ENCODE measurements around the gene RHOF.

The RHOF gene

DNA sequence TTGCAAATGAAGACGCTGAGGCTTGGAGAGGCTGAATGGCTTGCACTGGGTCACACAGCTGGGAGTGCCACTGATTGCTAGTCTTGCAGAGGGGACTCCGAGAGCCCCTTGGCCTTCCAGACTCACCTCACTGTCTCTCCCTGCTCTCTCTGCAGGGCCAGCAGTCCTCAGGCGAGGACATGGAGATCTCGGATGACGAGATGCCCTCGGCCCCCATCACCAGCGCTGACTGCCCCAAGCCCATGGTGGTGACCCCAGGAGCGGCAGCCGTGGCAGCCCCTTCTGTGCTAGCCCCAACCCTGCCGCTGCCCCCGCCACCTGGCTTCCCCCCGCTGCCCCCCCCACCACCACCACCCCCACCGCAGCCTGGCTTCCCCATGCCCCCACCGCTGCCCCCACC lies 20.5 kb upstream of the RHOF start:
- no peak for DNase-seq (ENCODE audit: extremely low spot score)
- CTCF ChIA-PET: no interaction called here
- no peak for TF ChIP-seq L3MBTL2 (conservative IDR thresholded peaks at IDR 0.05)
- TF ChIP-seq, protein P1, sequence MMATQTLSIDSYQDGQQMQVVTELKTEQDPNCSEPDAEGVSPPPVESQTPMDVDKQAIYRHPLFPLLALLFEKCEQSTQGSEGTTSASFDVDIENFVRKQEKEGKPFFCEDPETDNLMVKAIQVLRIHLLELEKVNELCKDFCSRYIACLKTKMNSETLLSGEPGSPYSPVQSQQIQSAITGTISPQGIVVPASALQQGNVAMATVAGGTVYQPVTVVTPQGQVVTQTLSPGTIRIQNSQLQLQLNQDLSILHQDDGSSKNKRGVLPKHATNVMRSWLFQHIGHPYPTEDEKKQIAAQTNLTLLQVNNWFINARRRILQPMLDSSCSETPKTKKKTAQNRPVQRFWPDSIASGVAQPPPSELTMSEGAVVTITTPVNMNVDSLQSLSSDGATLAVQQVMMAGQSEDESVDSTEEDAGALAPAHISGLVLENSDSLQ (IDR thresholded peaks at IDR 0.05): no peak
- TF ChIP-seq TARDBP (IDR thresholded peaks at IDR 0.05): no peak
- POLR2A ChIA-PET: no interaction called here

DNA sequence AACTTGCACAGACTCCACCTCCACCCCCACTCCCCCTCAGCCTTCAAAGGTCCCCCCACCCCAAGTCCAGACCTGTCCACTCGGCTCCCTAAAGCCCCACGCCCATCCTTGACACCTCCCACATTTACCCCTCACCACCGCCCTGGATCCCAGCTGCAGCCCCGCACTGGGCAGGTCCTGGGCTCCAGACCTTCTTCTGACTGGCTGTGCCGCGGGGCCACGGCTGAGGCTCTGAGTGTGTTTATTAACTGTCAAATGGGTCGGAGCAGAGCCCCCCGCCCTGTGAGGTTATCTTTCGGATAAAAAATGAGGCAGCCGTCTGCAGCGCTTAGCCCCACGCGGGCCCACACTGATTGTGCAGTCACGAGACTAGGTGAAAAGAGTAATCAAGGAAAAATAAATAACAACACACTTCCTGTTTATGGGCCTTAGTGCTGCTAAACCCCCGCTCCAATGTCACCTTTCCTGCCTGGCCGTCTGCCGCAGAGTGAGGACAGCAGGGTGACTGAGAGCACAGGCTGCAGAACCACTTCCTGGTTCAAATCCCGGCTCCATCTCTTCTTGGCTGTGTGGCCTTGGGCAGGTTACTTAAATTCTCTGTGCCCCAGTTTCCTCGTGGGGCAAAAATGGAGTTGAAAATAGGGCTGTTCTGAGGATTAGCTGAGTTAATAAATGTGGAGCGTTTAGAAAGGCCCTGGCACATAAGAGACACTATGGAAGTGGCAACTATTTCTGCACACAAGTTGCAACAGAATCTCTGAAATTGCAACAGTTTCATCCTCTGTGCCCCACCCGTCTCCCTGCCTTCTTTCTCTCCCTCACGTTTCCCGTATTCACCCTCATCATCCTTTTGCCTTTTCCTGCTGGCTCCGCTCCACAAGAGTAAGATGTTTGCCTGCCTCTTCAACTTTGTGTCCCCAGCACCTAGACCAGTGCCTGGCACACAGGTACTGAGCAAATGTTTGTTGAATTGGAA lies 19.7 kb upstream of the RHOF start:
- ChIA-PET POLR2A (no interaction called here), CTCF (interaction anchor here (3.6 kb wide), 1 partner anchor 18 kb away, joined by 125 read pairs; the partner anchor contains the start of gene RHOF)
- TF ChIP-seq FOXA1 (IDR thresholded peaks at IDR 0.05) (no peak), BHLHE40 (IDR thresholded peaks at IDR 0.05; ENCODE audit: borderline replicate concordance) (no peak), CTBP1 (IDR thresholded peaks at IDR 0.05; ENCODE audit: borderline replicate concordance) (no peak), HDGF (IDR thresholded peaks at IDR 0.05; ENCODE audit: borderline replicate concordance) (no peak), NFRKB (IDR thresholded peaks at IDR 0.05) (no peak), TARDBP (IDR thresholded peaks at IDR 0.05) (no peak), ELF4 (IDR thresholded peaks at IDR 0.05) (no peak), SUZ12 (IDR thresholded peaks at IDR 0.05) (no peak), L3MBTL2 (conservative IDR thresholded peaks at IDR 0.05) (no peak), ARNT (IDR thresholded peaks at IDR 0.05) (no peak), LEF1 (IDR thresholded peaks at IDR 0.05; ENCODE audit: borderline replicate concordance) (no peak), FOXK2 (IDR thresholded peaks at IDR 0.05) (no peak)
- TF ChIP-seq, protein P1 (IDR thresholded peaks at IDR 0.05): no peak
- DNase-seq (ENCODE audit: extremely low spot score): no peak

DNA sequence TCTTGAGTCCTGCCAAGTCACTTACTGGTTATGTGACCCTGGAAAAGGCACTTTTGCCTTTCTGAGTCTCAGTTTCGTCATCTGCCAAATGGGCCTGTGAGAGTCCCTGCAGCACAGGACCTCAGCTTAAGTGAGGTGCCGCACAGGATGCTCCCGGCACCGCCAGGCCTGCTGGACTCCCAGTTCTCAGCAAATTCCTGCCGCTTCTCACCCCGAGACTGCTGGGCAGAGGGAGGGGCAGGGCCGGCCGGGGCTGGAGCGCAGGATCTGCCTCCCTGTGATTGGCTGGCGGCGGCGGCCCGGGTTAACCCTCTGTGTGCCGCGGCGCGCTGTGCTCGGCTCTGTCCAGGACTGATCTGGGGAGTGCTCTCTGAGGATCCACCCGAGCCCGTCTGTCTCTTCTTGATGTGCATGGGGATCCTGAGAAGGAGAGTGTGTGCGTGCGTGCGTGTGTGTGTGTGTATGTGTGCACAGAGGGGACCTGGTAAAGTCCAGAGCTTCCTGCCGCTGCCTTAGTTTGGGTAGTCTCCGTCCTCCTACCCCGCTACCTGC lies 18.9 kb upstream of the RHOF start:
- TF ChIP-seq L3MBTL2 (conservative IDR thresholded peaks at IDR 0.05) (no peak), FOXM1 (IDR thresholded peaks at IDR 0.05; ENCODE audit: borderline replicate concordance) (0 out of 2 replicates have a peak, but pooled peaks have one; percentile 44)
- ChIA-PET CTCF (interaction anchor here (0.6 to 3.6 kb wide), 12 partner anchors 10 to 111 kb away, joined by 3 to 125 read pairs (median 3); partner anchors contain the start of genes PSMD9 and RHOF), POLR2A (interaction anchor here (0.9 to 8.0 kb wide), 4 partner anchors 9 to 76 kb away, joined by 4 to 125 read pairs (median 10); partner anchors contain the start of gene RHOF)
- DNase-seq (ENCODE audit: extremely low spot score): no peak

DNA sequence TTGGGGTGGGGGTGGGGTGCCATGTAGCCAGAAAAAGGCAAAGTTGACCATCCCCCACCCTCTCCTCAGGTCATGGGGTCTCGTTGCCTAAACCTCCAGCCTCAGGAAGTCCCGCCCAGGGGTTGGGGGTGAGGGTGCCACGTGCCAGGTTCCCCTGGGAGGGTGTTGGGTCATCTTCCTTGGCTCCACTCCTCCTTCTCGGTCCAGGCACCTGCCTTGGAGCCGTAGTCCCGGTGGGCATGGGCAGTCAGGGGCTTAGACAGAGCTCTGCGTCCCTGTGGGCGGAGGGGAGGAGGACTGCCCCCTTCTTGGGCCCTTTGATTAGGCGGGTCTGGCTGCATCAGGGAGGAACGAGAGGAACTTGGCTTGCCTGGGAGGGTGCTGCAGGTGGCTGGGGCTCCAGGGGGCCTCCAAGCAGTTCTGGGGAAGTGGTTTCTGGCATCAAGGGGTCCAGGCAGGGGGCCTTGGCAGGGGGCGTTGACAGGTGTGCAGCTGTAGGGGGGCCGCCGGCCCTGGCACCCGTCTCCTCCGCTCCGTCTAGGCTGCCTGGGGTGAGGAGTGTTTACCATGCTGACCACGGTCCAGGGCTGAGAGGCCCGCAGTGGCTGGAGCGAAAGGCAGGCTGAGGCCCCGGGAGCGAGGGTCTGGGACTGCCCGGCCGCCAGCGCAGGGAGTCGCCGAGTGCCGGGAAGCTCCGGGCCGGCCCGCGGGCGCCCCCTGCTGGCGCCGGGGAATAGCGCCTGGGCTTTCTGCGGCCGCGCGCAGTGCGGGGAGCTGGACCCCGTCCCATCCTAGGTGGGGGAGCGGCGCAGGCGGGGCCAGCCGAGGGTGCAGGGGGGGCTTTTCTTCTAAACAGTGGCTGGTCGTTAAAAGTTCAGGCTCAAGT lies 18.2 kb upstream of the RHOF start:
- CTCF ChIA-PET: interaction anchor here (0.6 to 3.6 kb wide), 12 partner anchors 10 to 110 kb away, joined by 3 to 125 read pairs (median 3); partner anchors contain the start of genes PSMD9 and RHOF
- peak; percentile 94 for DNase-seq (ENCODE audit: extremely low spot score)
- TF ChIP-seq NFRKB (IDR thresholded peaks at IDR 0.05) (no peak), BHLHE40 (IDR thresholded peaks at IDR 0.05; ENCODE audit: borderline replicate concordance) (no peak), ELF4 (IDR thresholded peaks at IDR 0.05) (no peak), HDGF (IDR thresholded peaks at IDR 0.05; ENCODE audit: borderline replicate concordance) (no peak; the same call in 1 of the 2 replicates), CTBP1 (IDR thresholded peaks at IDR 0.05; ENCODE audit: borderline replicate concordance) (no peak), TARDBP (IDR thresholded peaks at IDR 0.05) (no peak), SUZ12 (IDR thresholded peaks at IDR 0.05) (no peak), L3MBTL2 (conservative IDR thresholded peaks at IDR 0.05) (no peak), SP1 (IDR thresholded peaks at IDR 0.05) (no peak), FOXM1 (IDR thresholded peaks at IDR 0.05; ENCODE audit: borderline replicate concordance) (no peak; the same call in 1 of the 2 replicates), FOXA1 (IDR thresholded peaks at IDR 0.05) (no peak), FOXK2 (IDR thresholded peaks at IDR 0.05) (no peak), ARNT (IDR thresholded peaks at IDR 0.05) (no peak), ZNF384 (IDR thresholded peaks at IDR 0.05) (no peak), LEF1 (IDR thresholded peaks at IDR 0.05; ENCODE audit: borderline replicate concordance) (no peak)
- TF ChIP-seq, protein P1 (IDR thresholded peaks at IDR 0.05): no peak
- POLR2A ChIA-PET: interaction anchor here (0.9 to 8.0 kb wide), 4 partner anchors 8 to 77 kb away, joined by 4 to 125 read pairs (median 10); partner anchors contain the start of gene RHOF

DNA sequence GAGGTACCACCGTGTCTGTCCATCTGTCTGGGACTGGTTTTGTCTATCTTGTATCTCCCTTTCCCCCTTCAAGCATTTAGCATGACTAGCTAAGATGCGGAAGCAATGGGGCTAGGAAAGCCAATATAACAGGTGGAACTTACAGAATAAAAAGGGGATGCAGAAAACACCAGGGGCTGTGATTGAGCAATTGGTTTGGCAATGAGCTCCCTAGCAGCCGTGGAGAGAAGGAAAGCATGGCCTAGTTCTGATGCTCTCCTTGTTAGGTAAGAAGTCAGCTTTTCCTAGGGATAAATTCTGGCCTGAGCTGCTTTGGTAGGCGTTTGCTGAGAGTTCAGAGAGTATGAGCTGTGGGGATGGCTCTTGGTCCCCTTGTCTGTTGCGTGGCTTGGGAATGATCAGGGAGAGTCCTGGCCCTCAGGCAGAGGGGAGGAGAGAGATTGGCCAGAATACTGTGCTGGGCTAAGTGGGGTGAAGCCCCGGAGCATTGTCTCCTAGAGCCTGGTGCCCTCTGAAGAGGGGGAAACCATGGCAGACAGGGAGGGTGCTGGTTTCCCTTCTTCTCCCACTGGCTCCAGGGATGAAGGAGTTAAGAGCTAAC lies 17.4 kb upstream of the RHOF start:
- TF ChIP-seq FOXK2 (IDR thresholded peaks at IDR 0.05): no peak
- no peak for TF ChIP-seq SUZ12 (IDR thresholded peaks at IDR 0.05)
- no peak for TF ChIP-seq ARNT (IDR thresholded peaks at IDR 0.05)
- TF ChIP-seq, protein P1 (IDR thresholded peaks at IDR 0.05): no peak
- TF ChIP-seq BHLHE40 (IDR thresholded peaks at IDR 0.05; ENCODE audit: borderline replicate concordance): no peak
- TF ChIP-seq FOXM1 (IDR thresholded peaks at IDR 0.05; ENCODE audit: borderline replicate concordance): no peak
- TF ChIP-seq HDGF (IDR thresholded peaks at IDR 0.05; ENCODE audit: borderline replicate concordance): no peak
- TF ChIP-seq ZNF384 (IDR thresholded peaks at IDR 0.05): no peak
- no peak for TF ChIP-seq LEF1 (IDR thresholded peaks at IDR 0.05; ENCODE audit: borderline replicate concordance)
- no peak for TF ChIP-seq TARDBP (IDR thresholded peaks at IDR 0.05)
- TF ChIP-seq CTBP1 (IDR thresholded peaks at IDR 0.05; ENCODE audit: borderline replicate concordance): no peak
- TF ChIP-seq NFRKB (IDR thresholded peaks at IDR 0.05): no peak

More for the DNA sequence above, 17.4 kb upstream of the RHOF start:
- no peak for DNase-seq (ENCODE audit: extremely low spot score)
- CTCF ChIA-PET: interaction anchor here (0.9 to 3.6 kb wide), 5 partner anchors 9 to 78 kb away, joined by 3 to 125 read pairs (median 5); partner anchors contain the start of genes PSMD9 and RHOF
- POLR2A ChIA-PET: interaction anchor here (0.6 to 8.0 kb wide), 4 partner anchors 8 to 14 kb away, joined by 3 to 125 read pairs (median 10); partner anchors contain the start of gene RHOF
